IMR-90 (cell line): Measurements from ENCODE around the gene EIF2S2. TPM values are rescaled to one million over a fixed set of nuclear protein-coding genes. Genes with fewer than 3 reads are reported as not detected.

Experiments used
- ATAC-seq: fragments of 200-7000 bp; cut with Tn5 transposase; 2 replicates; pipeline ENCODE4 v1.9.1; 2020; ENCODE audit warnings: low read depth, mild to moderate bottlenecking, moderate library complexity
- BruUV-seq: library from RNA; stranded (reverse); fragments of 400-500 nt; replicated peaks from 2 replicates; lab custom pipeline; 2021; lab: Mats Ljungman, UMichigan
- CTCF ChIA-PET: fragments of 300-600 bp; formaldehyde crosslinking; extraction: SDS; loops from one replicate; lab custom pipeline; 2021; ENCODE audit warnings: antibody characterized with exemption; lab: Yijun Ruan, JAX
- POLR2A ChIA-PET: fragments of 300-600 bp; sonication (Branson Sonifier 250); formaldehyde crosslinking; loops from one replicate; lab custom pipeline; 2022; ENCODE audit warnings: antibody characterized with exemption; ENCODE audit not compliant: unreplicated experiment; lab: Charles Lee
- DNase-seq: peaks from one replicate; pipeline ENCODE4 v3.0.0; 2013
- H2AFZ ChIP-seq: replicated peaks from 2 replicates; pipeline ENCODE3; 2013; ENCODE audit warnings: low read length, mild to moderate bottlenecking; ENCODE audit not compliant: poor library complexity
- H2AK5ac ChIP-seq: 2 replicates; pipeline ENCODE4 v1.6.1; 2013; ENCODE audit warnings: low read depth, low read length, inconsistent platforms
- H2AK9ac ChIP-seq: replicated peaks from 2 replicates; pipeline ENCODE3; 2013; ENCODE audit warnings: mild to moderate bottlenecking, low read depth, low read length, moderate library complexity; ENCODE audit not compliant: poor library complexity
- H2BK120ac ChIP-seq: 2 replicates; pipeline ENCODE4 v1.6.1; 2013; ENCODE audit warnings: low read depth, low read length, inconsistent platforms
- H2BK15ac ChIP-seq: 3 replicates; pipeline ENCODE4 v1.6.1; 2013; ENCODE audit warnings: low read depth, low read length, inconsistent platforms
- H2BK20ac ChIP-seq: 2 replicates; pipeline ENCODE4 v1.6.1; 2013; ENCODE audit warnings: low read depth, mild to moderate bottlenecking, inconsistent platforms, low read length, moderate library complexity
- H2BK5ac ChIP-seq: 2 replicates; pipeline ENCODE4 v1.6.1; 2013; ENCODE audit warnings: mild to moderate bottlenecking, low read depth, low read length, inconsistent platforms; ENCODE audit not compliant: poor library complexity, severe bottlenecking
- H3K14ac ChIP-seq: replicated peaks from 2 replicates; pipeline ENCODE4 v1.6.1; 2013; ENCODE audit warnings: low read depth, low read length, inconsistent platforms
- H3K18ac ChIP-seq: 2 replicates; pipeline ENCODE4 v1.6.1; 2013; ENCODE audit warnings: low read depth, low read length, control low read depth
- H3K23ac ChIP-seq: 2 replicates; pipeline ENCODE4 v1.6.1; 2013; ENCODE audit warnings: low read depth, low read length, inconsistent platforms
- H3K27ac ChIP-seq: 2 replicates; pipeline ENCODE4 v1.5.1; 2013; ENCODE audit warnings: mild to moderate bottlenecking, control low read depth, low read length; ENCODE audit not compliant: insufficient read depth
- H3K27me3 ChIP-seq: 2 replicates; pipeline ENCODE4 v1.6.1; 2013; ENCODE audit warnings: low read length; ENCODE audit not compliant: control insufficient read depth, insufficient read depth
- H3K36me3 ChIP-seq: 2 replicates; pipeline ENCODE4 v1.6.1; 2013; ENCODE audit warnings: low read length, mixed read lengths; ENCODE audit not compliant: control insufficient read depth, insufficient read depth
- H3K4ac ChIP-seq: 2 replicates; pipeline ENCODE4 v1.6.1; 2013; ENCODE audit warnings: low read depth, low read length, inconsistent platforms
- H3K4me1 ChIP-seq: 2 replicates; pipeline ENCODE4 v1.6.1; 2013; ENCODE audit warnings: low read length, mixed read lengths; ENCODE audit not compliant: control insufficient read depth, insufficient read depth
- H3K4me2 ChIP-seq: 2 replicates; pipeline ENCODE4 v1.6.1; 2013; ENCODE audit warnings: low read depth, mild to moderate bottlenecking, control low read depth, low read length, moderate library complexity
- H3K4me3 ChIP-seq: 2 replicates; pipeline ENCODE4 v1.5.1; 2013; ENCODE audit warnings: low read depth, mild to moderate bottlenecking, control low read depth, low read length, moderate library complexity; ENCODE audit not compliant: insufficient read depth
- H3K56ac ChIP-seq: 2 replicates; pipeline ENCODE4 v1.6.1; 2013; ENCODE audit warnings: low read length, inconsistent platforms; ENCODE audit not compliant: insufficient read depth; ENCODE audit errors: extremely low read depth
- H3K79me1 ChIP-seq, 2 experiments: 2 replicates each; pipeline ENCODE4 v1.6.1; 2013; ENCODE audit warnings: low read length in 2 of 2, inconsistent platforms in 1 of 2, low read depth in 1 of 2
- H3K9ac ChIP-seq: 2 replicates; pipeline ENCODE4 v1.6.1; 2013; ENCODE audit warnings: low read depth, low read length, control low read depth
- H3K9me1 ChIP-seq: 2 replicates; pipeline ENCODE4 v1.6.1; 2013; ENCODE audit warnings: low read length, inconsistent platforms; ENCODE audit not compliant: insufficient read depth
- H3K9me3 ChIP-seq: 2 replicates; pipeline ENCODE4 v1.6.1; 2013; ENCODE audit warnings: low read length; ENCODE audit not compliant: control insufficient read depth, insufficient read depth
- H4K20me1 ChIP-seq: 2 replicates; pipeline ENCODE4 v1.6.1; 2013; ENCODE audit warnings: low read length, inconsistent platforms; ENCODE audit not compliant: insufficient read depth
- H4K5ac ChIP-seq: 2 replicates; pipeline ENCODE4 v1.6.1; 2013; ENCODE audit warnings: mild to moderate bottlenecking, low read depth, low read length, control low read depth
- H4K8ac ChIP-seq, 2 experiments: 2 replicates each; pipeline ENCODE4 v1.6.1; 2013; ENCODE audit warnings: low read depth in 2 of 2, low read length in 2 of 2, control low read depth in 1 of 2, inconsistent platforms in 1 of 2
- H4K91ac ChIP-seq: 2 replicates; pipeline ENCODE4 v1.6.1; 2013; ENCODE audit warnings: low read depth, low read length, inconsistent platforms; ENCODE audit not compliant: insufficient read depth
- BHLHE40 ChIP-seq: fragments of 150-350 bp; IDR thresholded peaks from 2 replicates; pipeline ENCODE4 v1.6.1; 2016; ENCODE audit warnings: mild to moderate bottlenecking, low read depth, low read length
- CEBPB ChIP-seq: IDR thresholded peaks from 2 replicates; pipeline ENCODE4 v1.6.1; 2012; ENCODE audit warnings: low read depth, low read length, improper control_type of control experiment
- CHD1 ChIP-seq: IDR thresholded peaks from 2 replicates; pipeline ENCODE4 v1.6.1; 2012; ENCODE audit warnings: low read depth, low read length, improper control_type of control experiment
- CTCF ChIP-seq: conservative IDR thresholded peaks from 2 replicates; pipeline ENCODE4 v1.5.1; 2012; ENCODE audit warnings: mild to moderate bottlenecking, low read depth, low read length, improper control_type of control experiment
- ELK1 ChIP-seq: fragments of 150-350 bp; IDR thresholded peaks from 2 replicates; pipeline ENCODE4 v1.6.1; 2016; ENCODE audit warnings: low read depth, mild to moderate bottlenecking, low read length, moderate library complexity, borderline replicate concordance
- FOS ChIP-seq: fragments of 150-350 bp; IDR thresholded peaks from 2 replicates; pipeline ENCODE4 v1.6.1; 2016; ENCODE audit warnings: low read depth, low read length
- MAFK ChIP-seq: IDR thresholded peaks from 2 replicates; pipeline ENCODE4 v1.6.1; 2012; ENCODE audit warnings: low read depth, low read length, improper control_type of control experiment
- MAZ ChIP-seq: IDR thresholded peaks from 2 replicates; pipeline ENCODE4 v1.6.1; 2012; ENCODE audit warnings: low read depth, mild to moderate bottlenecking, low read length, improper control_type of control experiment, moderate library complexity, borderline replicate concordance
- MXI1 ChIP-seq: IDR thresholded peaks from 2 replicates; pipeline ENCODE4 v1.6.1; 2012; ENCODE audit warnings: low read depth, mild to moderate bottlenecking, low read length, moderate library complexity, borderline replicate concordance
- NFE2L2 ChIP-seq: fragments of 150-350 bp; IDR thresholded peaks from 2 replicates; pipeline ENCODE4 v1.6.1; 2016; ENCODE audit warnings: low read depth, mild to moderate bottlenecking, low read length
- POLR2A ChIP-seq: IDR thresholded peaks from 2 replicates; pipeline ENCODE4 v1.6.1; 2012; ENCODE audit warnings: mild to moderate bottlenecking, low read depth, low read length
- RAD21 ChIP-seq: IDR thresholded peaks from 2 replicates; pipeline ENCODE4 v1.6.1; 2012; ENCODE audit warnings: low read length, improper control_type of control experiment
- RCOR1 ChIP-seq: IDR thresholded peaks from 2 replicates; pipeline ENCODE4 v1.6.1; 2012; ENCODE audit warnings: mild to moderate bottlenecking, low read length, improper control_type of control experiment; ENCODE audit not compliant: insufficient replicate concordance
- RFX5 ChIP-seq: IDR thresholded peaks from 2 replicates; pipeline ENCODE4 v1.8.0; 2012; ENCODE audit warnings: low read depth, mild to moderate bottlenecking, low read length, moderate library complexity
- SMC3 ChIP-seq: fragments of 150-350 bp; IDR thresholded peaks from 2 replicates; pipeline ENCODE4 v1.6.1; 2016; ENCODE audit warnings: low read depth, mild to moderate bottlenecking, antibody characterized with exemption, low read length, moderate library complexity
- USF2 ChIP-seq: fragments of 150-350 bp; IDR thresholded peaks from 2 replicates; pipeline ENCODE4 v1.6.1; 2017; ENCODE audit warnings: mild to moderate bottlenecking, antibody characterized with exemption, low read length, low read depth
- WGBS, 2 experiments: methylation state at CpG; one replicate each; pipeline versions ENCODE4 v1.1.5 to v1.1.7; 2013; ENCODE audit warnings: missing lambda C conversion rate in 2 of 2; ENCODE audit not compliant: insufficient read length in 1 of 2; ENCODE audit errors: extremely low coverage in 2 of 2; 5-methylcytosine and 5-hydroxymethylcytosine counted together
- dilution Hi-C: fragments of 300-500 bp; cut with HindIII; formaldehyde crosslinking; loops from one replicate; pipeline ENCODE4 v1.14.3; 2018; ENCODE audit warnings: low sequenced_read_pairs; ENCODE audit not compliant: unreplicated experiment
- in situ Hi-C: fragments of 300-500 bp; cut with MboI; formaldehyde crosslinking; loops from 3 replicates; pipeline ENCODE4 v1.14.3; 2019; ENCODE audit warnings: low sequenced_read_pairs, inconsistent platforms, mixed read lengths
- intact Hi-C: fragments of 100-400 bp; cut with micrococcal nuclease; formaldehyde crosslinking; loops from 2 replicates; pipeline ENCODE4 v1.10.0; 2022
- polyA plus RNA-seq, 3 experiments: library from polyadenylated mRNA; depleted of rRNA; stranded (reverse); fragments of >200 nt; gene quantifications; 2 replicates each; pipeline ENCODE4 v1.2.3, GENCODE V29; 2012; ENCODE audit warnings: low replicate concordance in 1 of 3
- total RNA-seq: library from RNA; depleted of rRNA; stranded (reverse); fragments of >200 nt; gene quantifications from 2 replicates; pipeline ENCODE4 v1.2.3, GENCODE V29; 2012

EIF2S2 gene
- total and polyA plus RNA-seq, 2 of the 4 experiments (the other 2 are of a cell fraction): 61.7 to 66.9 TPM

GRCh38 chr20:34047917-34048316 lies 64.1 kb downstream of the EIF2S2 start:
- ATAC-seq: no peak
- H3K18ac ChIP-seq: no peak overlapping the region
- POLR2A ChIA-PET: no interaction called here

More at GRCh38 chr20:34047917-34048316, 64.1 kb downstream of the EIF2S2 start:
- H3K27ac ChIP-seq: no peak overlapping the region
- no peak overlapping the region for H3K14ac ChIP-seq
- no peaks in the 10 kb centered on the region for H3K27me3 ChIP-seq
- dilution Hi-C loops: no loop called here
- no peak overlapping the region for H2AFZ ChIP-seq
- no peak overlapping the region for H3K23ac ChIP-seq
- no peak for DNase-seq
- no peak overlapping the region for H4K5ac ChIP-seq
- peaks cover 8% of the 10 kb centered on the region; the same call in 1 of the 2 replicates for H3K36me3 ChIP-seq
- H3K4me1 ChIP-seq: peaks cover 14% of the 10 kb centered on the region
- peaks cover 92% of the 10 kb centered on the region for H4K20me1 ChIP-seq
- peaks cover 24% of the 10 kb centered on the region for H3K9me1 ChIP-seq
- WGBS, 2 experiments: 69% methylated on average over 2 of the region's 4 CpGs; no CpG with 5 or more reads in 1 of the 2 experiments
- no peak overlapping the region for H2BK5ac ChIP-seq
- no peak overlapping the region for H2AK9ac ChIP-seq
- no peak overlapping the region for H4K8ac ChIP-seq
- H3K4ac ChIP-seq: no peak overlapping the region
- H3K79me1 ChIP-seq: peaks cover 59 to 94% of the 10 kb centered on the region in 2 experiments
- CTCF ChIA-PET: no interaction called here
- no peak overlapping the region for H2BK120ac ChIP-seq
- no TSS peak for BruUV-seq
- H3K9ac ChIP-seq: no peak overlapping the region
- H3K56ac ChIP-seq: no peak overlapping the region
- TF ChIP-seq BHLHE40: no peak
- no peak for TF ChIP-seq MAZ
- no peak for TF ChIP-seq CEBPB
- TF ChIP-seq RFX5: no peak
- no peak for TF ChIP-seq ELK1
- TF ChIP-seq POLR2A: no peak
- TF ChIP-seq FOS: no peak
- TF ChIP-seq NFE2L2: no peak
- no peak for TF ChIP-seq CTCF
- TF ChIP-seq CHD1: no peak
- no peak for TF ChIP-seq MAFK
- no peak for TF ChIP-seq USF2
- TF ChIP-seq SMC3: no peak
- TF ChIP-seq RCOR1: no peak
- no peak for TF ChIP-seq RAD21
- TF ChIP-seq MXI1: no peak
- H2BK20ac ChIP-seq: no peak overlapping the region
- intact Hi-C loops: no loop called here
- in situ Hi-C loops: no loop called here
- H2AK5ac ChIP-seq: no peak overlapping the region
- no peak overlapping the region for H4K91ac ChIP-seq
- H3K4me3 ChIP-seq: no peak overlapping the region
- no peaks in the 10 kb centered on the region for H3K9me3 ChIP-seq
- H2BK15ac ChIP-seq: no peak overlapping the region
- H3K4me2 ChIP-seq: no peak overlapping the region
